NCI-H128 (cell line): ENCODE data around the gene ZNF500.
"Not testable (repeated sequence)": the region's sequence is repeated elsewhere in the genome, so short reads cannot be mapped to it uniquely, and the experiment has no call there.

Experiments
- DNase-seq: peaks from one replicate; lab custom pipeline; 2025; ENCODE audit not compliant: unreplicated experiment; lab: John Stamatoyannopoulos, UW

Gene ZNF500

GRCh38 chr16:4796982-4797804 lies 30.2 kb upstream of the ZNF500 start:
- no peak for DNase-seq

- DNase-seq, result no peak
Measured at GRCh38 chr16:4795828-4796572, 29.0 kb upstream of the ZNF500 start.

GRCh38 chr16:4795181-4795827 lies 28.3 kb upstream of the ZNF500 start, which contains the start of gene SMIM22:
SMIM22 (plus strand) TSS chr16:4795369; CDS start chr16:4795735, 366 bp downstream.
- DNase-seq, result no peak

- DNase-seq, result no peak
Measured at GRCh38 chr16:4792951-4793513, 26.1 kb upstream of the ZNF500 start.

- DNase-seq, result no peak
Measured at GRCh38 chr16:4790871-4791270, 23.9 kb upstream of the ZNF500 start.

GRCh38 chr16:4790261-4790660 lies 23.3 kb upstream of the ZNF500 start:
- DNase-seq, result no peak

- DNase-seq, result no peak
Measured at GRCh38 chr16:4788910-4789309, 21.9 kb upstream of the ZNF500 start.

- no peak for DNase-seq
Measured at GRCh38 chr16:4788489-4788889, 21.5 kb upstream of the ZNF500 start.

- no peak for DNase-seq
Measured at GRCh38 chr16:4787627-4788482, 20.9 kb upstream of the ZNF500 start, which contains the start of gene SEPTIN12. SEPTIN12 (minus strand) TSS chr16:4788345; CDS start chr16:4787645, 700 bp downstream.

- no peak for DNase-seq
Measured at GRCh38 chr16:4787068-4787467, 20.1 kb upstream of the ZNF500 start.

GRCh38 chr16:4785758-4786433 lies 18.9 kb upstream of the ZNF500 start:
- DNase-seq, result no peak

GRCh38 chr16:4784444-4784987 lies 17.6 kb upstream of the ZNF500 start:
- DNase-seq, result not testable (repeated sequence)

GRCh38 chr16:4783951-4784336 lies 17.0 kb upstream of the ZNF500 start:
- DNase-seq, result no peak

GRCh38 chr16:4783251-4783950 lies 16.4 kb upstream of the ZNF500 start:
- no peak for DNase-seq

GRCh38 chr16:4780235-4780634 lies 13.3 kb upstream of the ZNF500 start:
- no peak for DNase-seq

GRCh38 chr16:4778050-4778392 lies 11.1 kb upstream of the ZNF500 start:
- no peak for DNase-seq

GRCh38 chr16:4777339-4778049 lies 10.5 kb upstream of the ZNF500 start:
- DNase-seq, result no peak

GRCh38 chr16:4776141-4776705 lies 9.3 kb upstream of the ZNF500 start:
- DNase-seq, result no peak
